ENCODE data around the gene LARP1. TPM values are rescaled to one million over a fixed set of nuclear protein-coding genes. Genes with fewer than 3 reads are reported as not detected.

The LARP1 gene
- total and polyA plus RNA-seq, 10 of the 15 experiments (the other 5 are each of a cell fraction or from before 2014, with no cell fraction given) = 22.6 to 227 (median 60.8) TPM

- no TSS peak for BruUV-seq (replicated peaks)
- no peaks in the 10 kb centered on the region for H3K4me1 ChIP-seq (ENCODE audit: control insufficient read depth, insufficient read depth, low read length)
- DNase-seq (ENCODE audit: low read depth, low spot score) = no peak
- no peak overlapping the region for H3K9ac ChIP-seq (ENCODE audit: control insufficient read depth, insufficient read depth, low read length)
- in situ Hi-C loops (cut with MboI) = loop anchor here (5.0 kb wide), 1 partner anchor 35 kb away; the partner anchor contains the start of gene FAXDC2
- no peaks in the 10 kb centered on the region for H3K27me3 ChIP-seq (replicated peaks in 1 of 2; ENCODE audit: control insufficient read depth in 2 of 2, insufficient read depth in 2 of 2, low read length in 1 of 2)
- no peak overlapping the region for H3K27ac ChIP-seq (ENCODE audit: control insufficient read depth, insufficient read depth)
- WGBS (ENCODE audit: insufficient coverage, insufficient replicate concordance, low lambda C conversion rate, missing lambda C conversion rate) = 98% methylated on average over 5 of the region's 5 CpGs
- FAIRE-seq = no peak
- H3K4me3 ChIP-seq = no peak overlapping the region
- no peak overlapping the region for H2AFZ ChIP-seq (ENCODE audit: control insufficient read depth, low read depth, low read length)
- no peak overlapping the region for H3K4me2 ChIP-seq (ENCODE audit: control insufficient read depth, insufficient read depth)
- peaks cover 21 to 49% of the 10 kb centered on the region in 2 experiments for H3K36me3 ChIP-seq (ENCODE audit: control insufficient read depth in 2 of 2, insufficient read depth in 2 of 2, low read length in 1 of 2)
- POLR2A ChIA-PET = interaction anchor here (0.6 kb wide), 2 partner anchors 52 to 55 kb away, joined by 3 read pairs; no protein-coding TSS in a partner anchor
- RAD21 ChIA-PET (ENCODE audit: unreplicated experiment) = no interaction called here
- ATAC-seq = no peak
- no peaks in the 10 kb centered on the region for H3K79me2 ChIP-seq (ENCODE audit: control insufficient read depth, insufficient read depth, low read length)
- SMC1A ChIA-PET (ENCODE audit: uncharacterized antibody, unreplicated experiment) = no interaction called here
- H3K9me3 ChIP-seq (replicated peaks; ENCODE audit: control insufficient read depth, insufficient read depth, low read length) = no peaks in the 10 kb centered on the region
- CTCF ChIA-PET = interaction anchor here (1.3 kb wide), 1 partner anchor 167 kb away, joined by 4 read pairs; no protein-coding TSS in a partner anchor
- intact Hi-C loops (cut with micrococcal nuclease; ENCODE audit: unreplicated experiment) = no loop called here
- H4K20me1 ChIP-seq (ENCODE audit: control insufficient read depth, insufficient read depth) = no peaks in the 10 kb centered on the region
- TF ChIP-seq USF2 (IDR thresholded peaks at IDR 0.05; ENCODE audit: borderline replicate concordance, low read depth, low read length) (no peak), JUNB (IDR thresholded peaks at IDR 0.05) (no peak), PRDM15 (CRISPR knock-in tag; IDR thresholded peaks at IDR 0.05) (no peak), EED (IDR thresholded peaks at IDR 0.05; ENCODE audit: low read depth) (no peak), NFYA (IDR thresholded peaks at IDR 0.05; ENCODE audit: borderline replicate concordance, low read depth, low read length) (no peak), NR2F1 (conservative IDR thresholded peaks at IDR 0.05) (no peak), KAT2A (conservative IDR thresholded peaks at IDR 0.05; ENCODE audit: control insufficient read depth, low read depth, low read length) (no peak), SREBF2 (IDR thresholded peaks at IDR 0.05; ENCODE audit: low read length) (no peak), BHLHE40 (IDR thresholded peaks at IDR 0.05; ENCODE audit: borderline replicate concordance in 1 of 2, low read depth in 2 of 2, low read length in 1 of 2) (no peak), POLR2A (IDR thresholded peaks at IDR 0.05; ENCODE audit: low read depth, low read length) (no peak), BMI1 (IDR thresholded peaks at IDR 0.05; ENCODE audit: borderline replicate concordance) (no peak), TARDBP (IDR thresholded peaks at IDR 0.05; ENCODE audit: borderline replicate concordance) (no peak), IRF4 (IDR thresholded peaks at IDR 0.05; ENCODE audit: low read depth, low read length) (no peak)
- TF ChIP-seq, protein P1, sequence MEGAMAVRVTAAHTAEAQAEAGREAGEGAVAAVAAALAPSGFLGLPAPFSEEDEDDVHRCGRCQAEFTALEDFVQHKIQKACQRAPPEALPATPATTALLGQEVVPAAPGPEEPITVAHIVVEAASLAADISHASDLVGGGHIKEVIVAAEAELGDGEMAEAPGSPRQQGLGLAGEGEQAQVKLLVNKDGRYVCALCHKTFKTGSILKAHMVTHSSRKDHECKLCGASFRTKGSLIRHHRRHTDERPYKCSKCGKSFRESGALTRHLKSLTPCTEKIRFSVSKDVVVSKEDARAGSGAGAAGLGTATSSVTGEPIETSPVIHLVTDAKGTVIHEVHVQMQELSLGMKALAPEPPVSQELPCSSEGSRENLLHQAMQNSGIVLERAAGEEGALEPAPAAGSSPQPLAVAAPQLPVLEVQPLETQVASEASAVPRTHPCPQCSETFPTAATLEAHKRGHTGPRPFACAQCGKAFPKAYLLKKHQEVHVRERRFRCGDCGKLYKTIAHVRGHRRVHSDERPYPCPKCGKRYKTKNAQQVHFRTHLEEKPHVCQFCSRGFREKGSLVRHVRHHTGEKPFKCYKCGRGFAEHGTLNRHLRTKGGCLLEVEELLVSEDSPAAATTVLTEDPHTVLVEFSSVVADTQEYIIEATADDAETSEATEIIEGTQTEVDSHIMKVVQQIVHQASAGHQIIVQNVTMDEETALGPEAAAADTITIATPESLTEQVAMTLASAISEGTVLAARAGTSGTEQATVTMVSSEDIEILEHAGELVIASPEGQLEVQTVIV (IDR thresholded peaks at IDR 0.05; ENCODE audit: borderline replicate concordance, partially characterized antibody) = no peak
These were observed 61.8 kb downstream of the LARP1 start for GRCh38 chr5:154816891-154817492.

All from GM12878 (cell line).